GM23338 (cell line): ENCODE measurements around the gene STARD8. TPM values are rescaled to one million over a fixed set of nuclear protein-coding genes. Genes with fewer than 3 reads are reported as not detected.

ENCODE experiments used
- ATAC-seq: fragments of 200-7000 bp; cut with Tn5 transposase; 3 replicates; pipeline ENCODE4 v1.9.1; 2020
- DNase-seq: peaks from one replicate; pipeline ENCODE4 v3.0.0-alpha.2; 2015; ENCODE audit warnings: low spot score
- H2AFZ ChIP-seq: fragments of 200-600 bp; sonication (generic); 2 replicates; pipeline ENCODE4 v1.8.0; 2016; ENCODE audit warnings: antibody characterized with exemption, mild to moderate bottlenecking, moderate library complexity
- H3F3A ChIP-seq: fragments of 200-600 bp; sonication (generic); replicated peaks from 2 replicates; pipeline ENCODE4 v1.8.0; 2017; ENCODE audit warnings: antibody characterized with exemption, mixed run types, low read depth
- H3K27ac ChIP-seq: fragments of 200-600 bp; sonication (generic); 2 replicates; pipeline ENCODE4 v1.6.1; 2016; ENCODE audit warnings: low read depth
- H3K27me3 ChIP-seq: fragments of 200-600 bp; sonication (generic); 2 replicates; pipeline ENCODE4 v1.8.0; 2016; ENCODE audit warnings: mild to moderate bottlenecking, mixed run types, moderate library complexity; ENCODE audit not compliant: insufficient read depth
- H3K36me3 ChIP-seq: fragments of 200-600 bp; sonication (generic); 2 replicates; pipeline ENCODE4 v1.8.0; 2016; ENCODE audit warnings: mild to moderate bottlenecking; ENCODE audit not compliant: insufficient read depth
- H3K4me1 ChIP-seq: fragments of 200-600 bp; sonication (generic); 2 replicates; pipeline ENCODE4 v1.8.0; 2016; ENCODE audit warnings: mild to moderate bottlenecking, moderate library complexity; ENCODE audit not compliant: insufficient read depth
- H3K4me2 ChIP-seq: fragments of 200-600 bp; sonication (generic); 2 replicates; pipeline ENCODE4 v1.7.1; 2017; ENCODE audit warnings: mixed run types
- H3K4me3 ChIP-seq: fragments of 200-600 bp; sonication (generic); 2 replicates; pipeline ENCODE4 v1.6.1; 2016; ENCODE audit warnings: mixed run types
- H3K79me2 ChIP-seq: fragments of 200-600 bp; sonication (generic); replicated peaks from 2 replicates; pipeline ENCODE4 v1.8.0; 2017; ENCODE audit warnings: mild to moderate bottlenecking; ENCODE audit not compliant: insufficient read depth
- H3K9me2 ChIP-seq: fragments of 200-600 bp; sonication (generic); 2 replicates; pipeline ENCODE4 v1.8.0; 2017; ENCODE audit not compliant: insufficient read depth
- H4K20me1 ChIP-seq: fragments of 200-600 bp; sonication (generic); replicated peaks from 2 replicates; pipeline ENCODE4 v1.8.0; 2017; ENCODE audit warnings: mild to moderate bottlenecking; ENCODE audit not compliant: insufficient read depth
- H3K27ac Mint-ChIP-seq: 2 replicates; pipeline ENCODE4 v1.8.0; 2020; ENCODE audit warnings: inconsistent platforms, mild to moderate bottlenecking, moderate library complexity, mixed read lengths
- H3K27me3 Mint-ChIP-seq: 3 replicates; pipeline ENCODE4 v1.8.0; 2022; ENCODE audit warnings: low read depth, mild to moderate bottlenecking, moderate library complexity, mixed read lengths, inconsistent platforms; ENCODE audit not compliant: insufficient read depth, poor library complexity
- H3K36me3 Mint-ChIP-seq: 3 replicates; pipeline ENCODE4 v1.8.0; 2021; ENCODE audit warnings: low read depth, mild to moderate bottlenecking, inconsistent platforms, moderate library complexity, mixed read lengths
- H3K4me1 Mint-ChIP-seq: 3 replicates; pipeline ENCODE4 v1.8.0; 2020; ENCODE audit warnings: mild to moderate bottlenecking, inconsistent platforms, mixed read lengths
- H3K4me3 Mint-ChIP-seq: 3 replicates; pipeline ENCODE4 v1.8.0; 2021; ENCODE audit warnings: moderate library complexity, mild to moderate bottlenecking, inconsistent platforms, mixed read lengths
- H3K9me3 Mint-ChIP-seq: 3 replicates; pipeline ENCODE4 v1.8.0; 2020; ENCODE audit warnings: moderate library complexity, mild to moderate bottlenecking, inconsistent platforms, mixed read lengths
- CREB1 ChIP-seq: fragments of 250-450 bp; sonication (Bioruptor Pico); IDR thresholded peaks from 2 replicates; pipeline ENCODE4 v1.5.0; 2020; ENCODE audit warnings: low read depth, mild to moderate bottlenecking, moderate library complexity
- CTCF ChIP-seq, 2 experiments: fragments of 200-600 bp in 1 of 2; sonication (generic) in 1 of 2; conservative IDR thresholded peaks; 2 replicates each; pipeline versions ENCODE4 v1.5.1 to v1.6.1; 2016 to 2017; ENCODE audit warnings: antibody characterized with exemption in 2 of 2, low read depth in 2 of 2, mild to moderate bottlenecking in 2 of 2, moderate library complexity in 1 of 2
- EZH2 ChIP-seq: fragments of 200-600 bp; sonication (generic); IDR thresholded peaks from one replicate; pipeline ENCODE4 v1.8.0; 2017; ENCODE audit warnings: antibody characterized with exemption, mild to moderate bottlenecking, low read depth; ENCODE audit not compliant: unreplicated experiment
- EZH2phosphoT487 ChIP-seq: fragments of 200-600 bp; sonication (generic); IDR thresholded peaks from one replicate; pipeline ENCODE4 v1.8.1; 2018; ENCODE audit warnings: antibody characterized with exemption; ENCODE audit not compliant: unreplicated experiment
- JUNB ChIP-seq: IDR thresholded peaks from one replicate; pipeline ENCODE4 v1.6.1; 2016; ENCODE audit warnings: antibody characterized with exemption; ENCODE audit not compliant: unreplicated experiment
- NANOG ChIP-seq: IDR thresholded peaks from 2 replicates; pipeline ENCODE4 v1.6.1; 2016; ENCODE audit warnings: antibody characterized with exemption, borderline replicate concordance
- REST ChIP-seq: IDR thresholded peaks from one replicate; pipeline ENCODE4 v1.6.1; 2018; ENCODE audit warnings: antibody characterized with exemption; ENCODE audit not compliant: unreplicated experiment
- STAT1 ChIP-seq: IDR thresholded peaks from one replicate; pipeline ENCODE4 v1.6.1; 2016; ENCODE audit warnings: antibody characterized with exemption; ENCODE audit not compliant: unreplicated experiment
- ZNF331 ChIP-seq: fragments of 250-450 bp; sonication (Bioruptor Pico); IDR thresholded peaks from 2 replicates; pipeline ENCODE4 v1.5.0; 2020; ENCODE audit warnings: low read depth, mild to moderate bottlenecking, moderate library complexity
- ZNF462 ChIP-seq: fragments of 250-450 bp; sonication (Bioruptor Pico); IDR thresholded peaks from 2 replicates; pipeline ENCODE4 v1.5.0; 2020; ENCODE audit warnings: mild to moderate bottlenecking, moderate library complexity
- long read RNA-seq: library from polyadenylated mRNA; unstranded; transcript quantifications from one replicate; pipeline ENCODE4 v2.0.0, GENCODE V29; 2020; ENCODE audit not compliant: unreplicated experiment
- polyA plus RNA-seq: library from polyadenylated mRNA; unstranded; fragments of >200 nt; fragmentation: Nextera tagmentation; extraction: Ambion mirVana; gene quantifications from 2 replicates; pipeline ENCODE4 v1.2.1, GENCODE V29; 2016
- total RNA-seq: library from RNA; depleted of rRNA; stranded (reverse); fragments of >200 nt; shearing (Covaris generic); gene quantifications from 2 replicates; pipeline ENCODE4 v1.2.3, GENCODE V29; 2014; rRNA removed

The STARD8 gene
- 3.5 and 5.6 TPM in 2 replicates for total RNA-seq
- 0.74 and 1.0 TPM in 2 replicates for polyA plus RNA-seq
- long read RNA-seq = 0 reads

- Histone ChIP-seq H3K27me3 (0 out of 2 replicates have a peak, but pooled peaks cover 5% of the 10 kb centered on the region), H3K36me3 (no peaks in the 10 kb centered on the region), H2AFZ (peak within 1 kb of the TSS; percentile 78; the same call in 1 of the 2 replicates), H3K79me2 (no peaks in the 10 kb centered on the region), H3K4me2 (peak within 1 kb of the TSS; percentile 73), H3K9me2 (no peaks in the 10 kb centered on the region), H3F3A (no peaks in the 10 kb centered on the region), H3K4me3 (peak within 1 kb of the TSS; percentile 49), H3K4me1 (peaks cover 12% of the 10 kb centered on the region), H4K20me1 (no peaks in the 10 kb centered on the region), H3K27ac (no peak within 1 kb of the TSS)
- ATAC-seq (peak; percentile 91), DNase-seq (peak; percentile 68)
- H3K36me3 Mint-ChIP-seq = no peaks in the 10 kb centered on the region
- H3K27ac Mint-ChIP-seq = no peak within 1 kb of the TSS
- H3K4me3 Mint-ChIP-seq = peak within 1 kb of the TSS; percentile 53
- H3K9me3 Mint-ChIP-seq = no peaks in the 10 kb centered on the region
- H3K27me3 Mint-ChIP-seq = peaks cover 4% of the 10 kb centered on the region
- peaks cover 11% of the 10 kb centered on the region for H3K4me1 Mint-ChIP-seq
- TF ChIP-seq REST (no peak), JUNB (no peak), CTCF (conservative IDR thresholded peaks at IDR 0.05; ENCODE audit: low read depth in 2 of 2) (no peak), EZH2 (no peak), STAT1 (no peak), CREB1 (CRISPR knock-in tag) (no peak), EZH2phosphoT487 (no peak), ZNF331 (CRISPR knock-in tag) (no peak), NANOG (no peak), ZNF462 (CRISPR knock-in tag) (no peak)
These were observed at the start of gene STARD8 for GRCh38 chrX:68647156-68647957. Gene STARD8 (plus strand): TSS chrX:68647666. CDS start chrX:68647883, 217 bp downstream.
